Activated CD4-positive, alpha-beta T cell treated with anti-CD3 and anti-CD28 coated beads, Interleukin-2, amount 50 U/mL, for 48 hours (primary cell): ENCODE data around the gene VCL.
A peak's percentile ranks its signal among the peaks of the same experiment; 100 is the strongest.
"Not testable (repeated sequence)": the region's sequence is repeated elsewhere in the genome, so short reads cannot be mapped to it uniquely, and the experiment has no call there.

Source experiments
- DNase-seq, 2 experiments: peaks; one replicate each; pipeline ENCODE4 v3.0.0-alpha.2; 2020

Gene VCL

GRCh38 chr10:73997787-73998622, at the start of gene VCL:
Gene VCL, plus strand, starts transcription at chr10:73998116. Its CDS starts 92 bp downstream, at chr10:73998208.
- peak; percentile 95 to 96 for DNase-seq

GRCh38 chr10:73948947-73949633, 48.8 kb upstream of the VCL start:
- no peak for DNase-seq

- no peak for DNase-seq
These were observed 47.6 kb upstream of the VCL start for GRCh38 chr10:73950155-73950948.

- peak in 1 of 2 experiments; percentile 21 for DNase-seq
These were observed 44.3 kb upstream of the VCL start for GRCh38 chr10:73953665-73954064.

- no peak for DNase-seq
These were observed 43.2 kb upstream of the VCL start for GRCh38 chr10:73954737-73955136.

GRCh38 chr10:73955719-73956118, 42.2 kb upstream of the VCL start:
- no peak for DNase-seq

- peak; percentile 26 to 36 for DNase-seq
These were observed 41.2 kb upstream of the VCL start for GRCh38 chr10:73956476-73957359.

GRCh38 chr10:73959484-73960243, 38.3 kb upstream of the VCL start:
- no peak for DNase-seq

- no peak for DNase-seq
These were observed 35.5 kb upstream of the VCL start for GRCh38 chr10:73962386-73962785.

GRCh38 chr10:73963533-73963932, 34.4 kb upstream of the VCL start:
- DNase-seq: not testable (repeated sequence)

- DNase-seq: no peak
These were observed 33.2 kb upstream of the VCL start for GRCh38 chr10:73964743-73965142.

- DNase-seq: not testable (repeated sequence)
These were observed 32.5 kb upstream of the VCL start for GRCh38 chr10:73965267-73965889.

GRCh38 chr10:73965890-73966768, 31.8 kb upstream of the VCL start:
- DNase-seq: no peak

GRCh38 chr10:73967022-73967429, 30.9 kb upstream of the VCL start:
- DNase-seq: no peak

- DNase-seq: no peak
These were observed 30.4 kb upstream of the VCL start for GRCh38 chr10:73967544-73967943.

- DNase-seq: no peak
These were observed 29.8 kb upstream of the VCL start for GRCh38 chr10:73968098-73968521.

- no peak for DNase-seq
These were observed 28.6 kb upstream of the VCL start for GRCh38 chr10:73969224-73969841.

- no peak for DNase-seq
These were observed 27.1 kb upstream of the VCL start for GRCh38 chr10:73970845-73971244.

GRCh38 chr10:73971636-73972354, 26.1 kb upstream of the VCL start:
- no peak for DNase-seq
